NCI-H510A (cell line): Measurements from ENCODE around the gene GTF2IRD1.
A peak's percentile ranks its signal among the peaks of the same experiment; 100 is the strongest.
"Not testable (repeated sequence)": the region's sequence is repeated elsewhere in the genome, so short reads cannot be mapped to it uniquely, and the experiment has no call there.

Experiments
- DNase-seq: peaks from one replicate; lab custom pipeline; 2025; lab: John Stamatoyannopoulos, UW

GTF2IRD1 gene

DNA sequence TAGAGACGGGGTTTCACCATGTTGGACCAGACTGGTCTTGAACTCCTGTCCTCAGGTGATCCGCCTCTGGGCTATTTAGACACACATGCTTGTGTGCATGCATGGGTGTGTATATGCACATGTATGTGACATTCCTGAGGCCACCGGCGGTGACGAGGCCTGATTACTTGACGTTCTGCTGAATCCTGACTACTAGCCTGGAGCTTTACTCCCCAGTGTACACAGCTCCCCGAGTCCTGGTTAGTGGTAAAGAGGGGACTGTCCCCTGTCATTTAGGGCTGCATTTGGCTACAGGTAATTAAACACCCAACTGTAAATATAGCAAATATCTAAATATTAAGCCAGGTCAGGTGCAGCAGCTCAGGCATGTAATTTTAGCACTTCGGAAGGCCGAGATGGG, 14.2 kb downstream of the GTF2IRD1 start:
- no peak for DNase-seq

DNA sequence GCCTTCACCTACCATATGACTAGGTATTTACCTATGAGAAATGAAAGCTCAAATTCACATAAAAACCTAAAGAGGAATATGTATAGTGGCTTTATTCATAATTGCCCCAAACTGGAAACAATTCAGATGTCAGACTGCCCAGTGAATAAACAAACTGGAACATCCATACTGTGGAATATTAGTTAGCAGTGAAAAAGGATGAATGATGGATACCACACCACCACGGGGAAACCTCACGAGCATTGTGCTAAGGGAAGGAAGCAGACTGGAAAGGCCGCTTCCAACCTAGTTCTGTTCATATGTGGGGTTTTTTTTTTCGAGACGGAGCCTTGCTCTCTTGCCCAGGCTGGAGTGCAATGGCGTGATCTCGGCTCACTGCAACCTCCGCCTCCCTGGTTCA, 16.8 kb downstream of the GTF2IRD1 start:
- DNase-seq: no peak

DNA sequence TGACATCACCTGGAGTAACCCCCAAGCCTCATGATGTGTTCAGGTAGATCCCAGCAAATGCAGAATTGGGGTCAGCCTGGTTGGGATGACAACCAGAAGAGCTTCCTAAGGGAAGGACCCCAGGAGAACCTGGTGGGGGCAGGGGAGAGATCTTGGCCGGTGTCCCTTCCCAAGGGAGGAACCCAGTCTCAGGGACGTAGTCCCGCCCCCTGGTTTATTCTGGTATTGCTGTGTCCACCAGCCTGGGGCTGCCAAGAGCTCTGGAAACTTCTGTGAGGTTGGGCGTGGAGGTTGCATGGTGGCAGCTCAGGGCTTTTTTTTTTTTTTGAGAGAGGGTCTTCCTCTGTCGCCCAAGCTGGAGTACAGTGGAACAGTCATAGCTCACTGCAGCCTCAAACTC, 19.4 kb downstream of the GTF2IRD1 start:
- no peak for DNase-seq

DNA sequence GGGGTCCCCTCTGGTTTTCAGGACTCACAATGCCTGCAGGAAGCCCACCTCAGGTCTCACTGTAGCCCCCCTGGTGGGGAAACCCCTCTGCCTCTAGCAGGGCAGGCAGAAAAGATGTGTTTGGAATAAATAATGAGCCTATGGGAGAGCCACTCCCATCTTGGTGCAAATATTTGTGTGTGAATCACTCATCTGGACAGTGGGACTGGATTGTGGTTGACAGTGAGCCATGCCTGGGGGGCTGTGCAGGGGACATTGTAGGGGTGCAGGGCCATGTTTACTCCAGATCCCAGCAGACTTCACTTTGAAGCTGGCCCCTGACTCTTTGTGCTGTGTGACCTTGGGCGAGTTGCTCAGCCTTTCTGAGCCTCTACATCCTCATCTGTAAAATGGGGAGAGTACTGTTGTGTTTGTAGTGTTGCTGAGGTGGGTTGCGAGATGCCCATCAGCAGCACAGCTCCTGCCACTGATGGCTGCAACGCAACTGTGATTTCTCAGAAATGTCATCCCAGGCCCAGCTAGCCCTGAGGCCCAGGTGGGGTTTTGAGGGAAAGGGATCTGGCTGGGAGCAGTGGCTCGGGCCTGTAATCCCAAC, 20.7 kb downstream of the GTF2IRD1 start:
- DNase-seq: no peak

DNA sequence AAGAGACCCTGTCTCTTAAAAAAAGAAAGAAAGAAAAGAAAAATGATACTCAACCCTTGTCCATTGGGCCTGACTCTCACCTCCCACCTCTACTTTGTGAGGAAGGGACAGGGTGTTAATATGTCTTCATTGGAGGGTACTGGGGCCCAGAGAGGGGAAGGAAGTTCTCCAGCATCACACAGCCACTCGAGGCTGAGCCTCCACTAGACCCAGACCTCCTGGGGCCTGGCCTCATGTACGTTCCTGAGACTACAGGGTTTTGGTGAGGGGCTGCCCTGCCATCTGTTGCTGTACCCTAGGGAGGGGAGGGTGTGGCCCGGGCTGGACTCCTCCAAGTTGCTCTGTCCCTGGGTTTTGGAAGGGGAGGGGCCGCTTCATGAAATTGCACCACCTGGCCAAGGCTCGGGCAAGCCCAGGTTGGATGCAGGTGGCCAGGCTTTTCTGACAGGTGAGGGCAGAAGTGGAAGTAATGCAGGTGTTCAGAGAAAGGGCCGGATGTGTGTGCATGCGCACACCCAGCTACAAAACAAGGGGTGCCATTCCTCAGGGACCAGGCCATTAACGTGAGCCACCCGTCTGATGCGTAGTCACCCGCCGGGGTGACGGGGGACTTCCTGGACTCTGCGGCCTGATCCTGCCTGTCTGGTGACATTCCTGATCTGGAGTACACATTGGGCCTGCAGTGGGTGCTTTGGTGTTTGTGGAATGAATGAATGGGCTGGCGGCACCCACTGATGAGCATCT, 21.7 kb downstream of the GTF2IRD1 start:
- peak; percentile 88 for DNase-seq

DNA sequence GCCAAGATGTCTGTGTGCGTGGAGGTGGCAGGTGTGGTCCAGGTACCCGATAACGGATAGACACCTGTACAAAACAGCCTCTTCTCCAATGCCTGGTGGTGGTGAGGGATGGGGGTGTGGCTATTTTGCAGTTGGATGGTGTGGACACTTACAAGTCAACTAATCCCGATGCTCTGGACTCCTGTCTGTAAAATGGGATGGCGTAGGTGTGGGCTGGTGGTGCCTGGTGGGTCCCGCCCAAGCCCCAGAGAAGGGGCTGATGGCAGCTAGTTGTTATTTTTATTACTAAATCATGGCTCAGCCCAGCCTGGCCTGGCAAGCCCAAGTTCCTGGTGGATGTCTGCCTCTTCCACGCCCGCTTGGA, 22.3 kb downstream of the GTF2IRD1 start:
- no peak for DNase-seq

DNA sequence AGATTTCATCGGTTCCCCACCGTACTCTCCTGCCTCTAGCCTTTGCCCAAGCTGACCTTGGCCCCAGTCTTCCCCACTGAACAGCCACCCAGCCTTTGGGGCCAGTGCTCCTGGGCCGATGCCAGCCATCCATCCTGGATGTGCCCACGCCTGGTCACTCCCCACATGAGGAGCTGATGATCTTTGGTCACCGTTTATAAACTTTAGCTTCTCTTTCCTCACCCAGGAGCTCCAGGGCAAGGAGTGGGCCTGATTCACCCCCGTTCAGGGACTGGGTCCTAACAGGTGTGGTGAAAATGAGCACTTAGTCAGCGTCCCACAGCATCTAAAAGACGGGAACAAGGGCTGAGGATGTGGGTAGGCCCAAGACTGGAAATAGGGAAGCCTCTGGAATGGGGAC, 22.9 kb downstream of the GTF2IRD1 start:
- no peak for DNase-seq

DNA sequence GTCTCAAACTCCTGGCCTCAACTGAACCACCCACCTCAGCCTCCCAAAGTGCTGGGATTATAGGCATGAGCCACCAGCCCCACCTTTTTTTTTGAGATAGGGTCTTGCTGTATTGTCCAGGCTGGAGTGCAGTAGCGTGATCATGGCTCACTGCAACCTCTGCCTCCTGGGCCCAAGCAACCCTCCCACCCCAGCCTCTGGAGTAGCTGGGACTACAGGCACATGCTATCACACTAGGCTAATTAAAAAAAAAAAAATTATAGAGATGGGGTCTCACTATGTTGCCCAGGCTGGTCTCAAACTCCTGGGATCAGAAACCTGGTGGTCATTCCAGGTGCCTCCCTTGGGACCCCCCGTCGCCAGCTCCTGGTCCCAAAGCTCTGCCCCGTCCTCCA, 25.0 kb downstream of the GTF2IRD1 start:
- DNase-seq: no peak

DNA sequence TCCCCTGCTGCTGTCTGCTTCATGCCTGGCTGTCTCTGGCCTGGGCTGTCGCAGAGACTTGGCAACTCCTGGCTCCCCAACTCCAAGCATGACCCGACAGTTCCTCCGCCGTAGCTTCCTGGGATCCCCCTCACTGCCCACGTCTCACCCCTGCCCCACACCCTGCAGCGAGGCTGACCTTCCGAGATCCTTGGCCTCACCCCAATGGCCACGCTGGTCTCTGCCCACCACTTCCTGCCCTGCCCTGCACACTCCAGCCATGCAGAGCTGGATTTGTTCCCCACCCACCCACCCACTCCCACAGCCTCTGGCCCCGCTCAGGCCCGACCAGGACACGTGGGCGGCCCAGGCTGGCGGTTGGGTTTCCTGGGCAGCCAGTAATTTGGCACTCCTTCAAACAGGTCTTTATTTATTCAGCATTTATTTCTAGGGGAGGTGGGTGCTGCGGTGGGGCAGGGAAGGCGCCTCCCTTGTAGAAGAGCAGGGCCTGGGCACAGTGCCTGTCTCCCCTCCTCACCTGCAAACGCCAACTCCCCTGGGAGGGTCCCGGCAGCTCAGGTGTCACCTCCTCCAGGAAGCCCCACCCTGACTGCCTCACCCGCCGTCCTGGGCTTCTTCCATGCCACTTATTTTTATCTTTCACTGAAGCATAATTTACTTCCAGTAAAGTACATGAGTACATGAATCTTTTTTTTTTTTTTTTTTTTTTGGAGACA, 25.5 kb downstream of the GTF2IRD1 start:
- no peak for DNase-seq

DNA sequence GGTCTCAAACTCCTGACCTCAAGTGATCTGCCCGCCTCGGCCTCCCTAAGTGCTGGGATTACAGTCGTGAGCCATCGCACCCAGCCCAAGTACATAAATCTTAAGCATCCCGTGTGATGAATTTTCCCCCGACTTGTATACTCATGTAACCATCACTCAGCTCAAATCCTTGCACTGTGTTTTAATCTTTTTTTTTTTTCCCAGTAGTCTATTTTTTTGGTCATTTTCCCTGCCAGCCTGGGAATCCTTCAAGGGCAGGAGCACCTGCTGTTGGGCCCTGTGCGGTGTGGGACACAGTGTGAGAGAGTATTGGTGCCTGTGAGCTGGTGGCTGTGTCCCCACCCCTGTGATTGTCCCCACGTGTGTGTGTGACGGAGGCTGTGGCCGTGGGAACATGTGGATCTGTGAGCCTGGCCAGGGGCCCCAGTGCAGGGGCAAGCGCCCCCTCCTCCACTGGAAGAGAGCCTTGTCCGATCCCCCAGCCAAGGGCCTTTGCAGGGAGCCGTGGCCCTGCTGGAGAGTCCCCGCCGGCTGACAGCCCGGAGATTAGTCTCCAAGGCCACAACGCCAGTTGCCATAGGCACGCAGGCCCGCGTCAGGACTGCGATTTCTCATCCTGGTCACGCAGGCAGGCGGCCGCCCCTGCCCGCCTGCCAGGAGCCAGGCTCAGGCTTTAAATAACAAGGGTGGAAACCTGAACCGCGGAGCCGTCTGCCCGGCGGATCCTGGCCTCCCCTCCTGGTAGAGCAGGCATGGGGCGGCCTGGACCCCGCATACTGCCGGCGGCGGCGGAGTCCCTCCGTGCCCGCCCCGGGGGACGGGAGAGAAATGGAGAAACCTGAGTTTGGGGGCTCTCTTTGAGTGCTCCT, 26.5 kb downstream of the GTF2IRD1 start:
- peak; percentile 59 for DNase-seq

DNA sequence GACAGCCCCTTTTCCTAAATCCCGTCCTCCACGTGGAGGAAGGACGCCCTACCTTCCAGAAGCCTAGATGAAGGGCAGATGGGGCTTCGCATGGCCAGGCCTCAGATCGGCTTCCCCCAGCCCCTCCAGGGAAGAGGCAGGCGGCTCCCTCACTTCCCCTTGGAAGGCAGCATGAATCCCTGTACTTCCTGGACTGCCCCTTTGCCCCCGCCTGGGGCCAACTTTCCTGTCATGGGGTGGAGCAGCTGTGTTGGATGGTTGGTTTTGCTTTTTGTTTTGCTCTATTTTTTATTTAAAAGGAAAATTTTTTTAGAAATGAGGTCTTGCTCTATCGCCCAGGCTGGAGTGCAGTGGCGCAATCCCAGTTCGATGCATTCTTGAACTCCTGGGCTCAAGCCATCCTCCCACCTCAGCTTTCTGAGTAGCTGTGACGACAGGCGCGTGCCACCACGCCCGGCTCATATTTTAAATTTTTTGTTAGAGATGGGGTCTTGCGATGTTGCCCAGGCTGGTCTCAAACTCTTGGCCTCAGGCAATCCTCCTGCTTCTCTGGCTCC, 27.2 kb downstream of the GTF2IRD1 start:
- DNase-seq: no peak

DNA sequence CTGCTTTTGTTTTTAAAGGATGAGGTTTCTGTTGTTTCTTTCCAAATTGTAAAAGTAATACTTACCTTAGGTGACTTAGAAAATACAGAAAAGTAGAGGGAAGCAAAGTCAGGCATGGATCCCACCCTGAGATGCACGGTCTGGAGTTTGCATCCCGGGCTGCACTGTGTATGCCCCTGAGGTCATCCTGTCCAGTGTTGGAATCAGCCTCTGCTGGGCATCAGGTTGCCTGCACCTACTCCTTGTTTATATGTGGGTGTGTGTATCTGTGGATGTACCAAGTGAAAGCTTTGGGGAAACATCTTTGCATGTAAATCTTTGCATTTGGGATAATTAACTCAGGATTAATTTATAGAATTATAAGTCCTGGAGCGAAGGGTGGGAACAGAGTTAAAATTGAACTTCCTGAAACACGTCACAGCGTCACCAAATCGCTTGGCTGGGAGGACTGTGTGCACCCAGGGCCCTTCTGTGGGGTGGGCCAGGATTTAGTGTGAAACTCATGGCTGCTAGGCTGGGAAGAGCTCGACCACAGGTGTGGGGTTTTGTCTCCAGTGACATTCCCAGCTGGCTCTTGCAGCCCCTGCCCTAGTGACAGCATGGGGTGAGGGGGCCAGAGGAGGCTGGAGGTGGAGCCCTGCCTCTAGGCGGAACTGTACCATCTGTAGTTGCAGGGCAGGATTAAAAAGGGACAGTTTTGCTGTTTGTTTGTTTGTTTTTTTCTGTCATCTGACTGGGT, 27.9 kb downstream of the GTF2IRD1 start:
- DNase-seq: no peak

DNA sequence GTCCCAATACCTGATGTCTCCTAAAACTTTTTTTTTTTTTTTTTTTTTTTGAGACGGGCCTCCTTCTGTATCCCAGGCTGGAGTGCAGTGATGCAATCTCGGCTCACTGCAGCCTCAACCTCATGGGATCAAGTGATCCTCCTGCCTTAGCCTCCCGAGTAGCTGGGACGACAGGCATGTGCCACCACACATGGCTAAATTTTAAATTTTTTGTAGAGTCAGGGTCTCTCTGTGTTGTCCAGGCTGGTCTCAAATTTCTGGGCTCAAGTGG, 28.4 kb downstream of the GTF2IRD1 start:
- DNase-seq: no peak

DNA sequence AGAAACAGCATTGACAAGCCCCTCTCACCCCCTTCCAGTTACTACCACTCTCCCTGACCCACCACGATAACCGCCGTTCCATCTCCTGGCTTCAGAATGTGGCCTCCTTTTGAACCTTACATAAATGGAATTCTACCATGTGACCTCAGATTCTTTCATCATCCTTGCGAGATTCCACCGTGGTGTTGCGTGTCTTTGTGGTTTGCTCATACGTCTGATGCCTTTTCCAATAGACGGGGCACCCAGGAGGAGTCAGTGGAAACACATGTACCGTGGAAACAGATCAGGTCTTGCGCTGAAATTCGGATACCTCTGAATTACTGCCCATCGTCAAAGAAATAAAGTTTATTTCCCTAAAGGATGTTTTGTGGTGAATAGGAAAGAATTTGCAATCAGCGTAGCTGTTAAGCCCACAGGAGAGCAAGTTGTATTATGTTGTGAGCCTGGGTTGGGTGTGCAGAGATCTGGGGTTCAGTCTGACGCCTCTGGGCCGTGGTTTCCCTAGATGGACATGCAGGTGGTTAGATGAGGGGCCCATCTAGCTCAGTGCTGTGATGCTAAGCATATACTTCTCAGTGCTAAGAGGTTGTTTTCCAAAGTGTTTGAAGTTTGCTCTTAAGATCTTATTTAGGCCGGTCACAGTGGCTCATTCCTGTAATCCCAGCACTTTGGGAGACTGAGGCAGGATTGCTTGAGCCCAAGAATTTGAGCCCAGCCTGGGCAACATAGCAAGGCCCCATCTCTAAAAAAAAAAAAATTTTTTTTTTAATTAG, 29.1 kb downstream of the GTF2IRD1 start:
- DNase-seq: no peak

DNA sequence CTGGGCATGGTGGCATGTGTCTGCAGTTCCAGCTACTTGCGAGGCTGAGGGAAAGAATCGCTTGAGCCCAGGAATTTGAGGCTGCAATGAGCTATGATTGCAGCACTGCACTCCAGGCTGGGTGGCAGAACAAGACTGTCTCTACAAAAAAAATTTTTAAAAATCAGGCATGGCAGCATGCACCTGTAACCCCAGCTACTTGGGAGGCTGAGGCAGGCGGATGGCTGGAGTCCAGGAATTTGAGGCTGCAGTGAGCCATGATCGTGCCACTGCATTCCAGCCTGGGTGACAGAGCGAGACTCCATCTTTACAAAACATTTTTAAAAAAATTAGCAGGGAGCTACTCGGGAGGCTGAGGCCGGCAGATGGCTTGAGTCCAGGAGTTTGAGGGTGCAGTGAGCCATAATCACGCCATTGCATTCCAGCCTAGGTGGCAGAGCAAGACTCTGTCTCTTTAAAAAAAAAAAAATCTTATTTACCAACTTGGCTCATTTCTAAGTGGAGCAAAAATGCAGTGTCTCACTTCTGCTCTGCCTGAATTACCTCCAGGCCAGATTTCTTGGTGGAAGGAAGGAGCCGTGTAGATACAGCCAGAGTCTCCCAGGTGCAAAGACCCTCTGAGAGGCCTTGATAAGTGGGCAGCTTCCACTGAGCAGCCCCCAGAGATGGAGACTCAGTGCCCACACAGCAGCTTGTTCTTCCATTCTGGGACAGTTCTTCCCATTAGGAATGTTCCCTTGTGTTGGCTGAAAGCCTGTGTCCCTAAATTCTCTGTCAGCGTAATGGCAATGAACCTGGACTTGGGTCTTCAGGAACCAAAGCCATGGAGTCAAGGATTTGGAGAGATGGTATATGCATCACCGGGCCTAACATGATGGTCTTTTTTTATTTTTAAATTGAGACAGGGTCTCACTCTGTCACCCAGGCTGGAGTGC, 30.0 kb downstream of the GTF2IRD1 start:
- no peak for DNase-seq

DNA sequence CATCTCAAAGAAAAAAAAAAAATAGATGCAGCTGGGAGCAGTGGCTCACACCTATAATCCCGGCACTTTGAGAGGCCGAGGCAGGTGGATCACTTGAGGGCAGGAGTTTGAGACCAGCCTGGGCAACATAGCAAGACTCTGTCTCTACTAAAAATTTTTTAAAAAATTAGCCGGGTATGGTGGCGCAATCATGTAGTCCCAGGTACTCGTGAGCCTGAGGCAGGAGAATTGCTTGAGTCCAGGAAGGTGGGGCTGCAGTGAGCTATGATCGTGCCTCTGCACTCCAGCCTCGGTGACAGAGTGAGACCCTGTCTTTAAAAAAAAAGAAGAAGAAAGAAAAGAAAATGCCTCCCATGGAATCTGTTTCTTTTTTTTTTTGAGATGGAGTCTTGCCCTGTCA, 31.9 kb downstream of the GTF2IRD1 start:
- DNase-seq: no peak

DNA sequence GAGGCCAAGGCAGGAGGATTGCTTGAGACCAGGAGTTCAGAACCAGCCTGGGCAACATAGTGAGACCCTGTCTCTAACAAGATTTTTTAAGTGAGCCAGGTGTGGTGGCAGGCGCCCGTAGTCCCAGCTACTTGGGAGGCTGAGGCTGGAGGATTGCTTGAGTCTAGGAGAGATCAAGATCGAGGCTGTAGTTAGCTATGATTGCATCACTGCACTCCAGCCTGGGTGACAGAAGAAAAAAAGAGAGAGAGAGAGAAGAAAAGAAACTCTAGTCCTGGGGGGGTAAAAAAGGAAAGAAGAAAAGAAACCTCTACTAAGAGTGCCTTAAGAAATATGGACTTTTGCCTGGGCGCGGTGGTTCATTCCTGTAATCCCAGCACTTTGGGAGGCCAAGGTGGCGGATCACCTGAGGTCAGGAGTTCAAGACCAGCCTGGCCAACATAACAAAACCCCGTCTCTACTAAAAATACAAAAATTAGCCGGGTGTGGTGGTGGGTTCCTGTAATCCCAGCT, 34.9 kb downstream of the GTF2IRD1 start:
- not testable (repeated sequence) for DNase-seq

DNA sequence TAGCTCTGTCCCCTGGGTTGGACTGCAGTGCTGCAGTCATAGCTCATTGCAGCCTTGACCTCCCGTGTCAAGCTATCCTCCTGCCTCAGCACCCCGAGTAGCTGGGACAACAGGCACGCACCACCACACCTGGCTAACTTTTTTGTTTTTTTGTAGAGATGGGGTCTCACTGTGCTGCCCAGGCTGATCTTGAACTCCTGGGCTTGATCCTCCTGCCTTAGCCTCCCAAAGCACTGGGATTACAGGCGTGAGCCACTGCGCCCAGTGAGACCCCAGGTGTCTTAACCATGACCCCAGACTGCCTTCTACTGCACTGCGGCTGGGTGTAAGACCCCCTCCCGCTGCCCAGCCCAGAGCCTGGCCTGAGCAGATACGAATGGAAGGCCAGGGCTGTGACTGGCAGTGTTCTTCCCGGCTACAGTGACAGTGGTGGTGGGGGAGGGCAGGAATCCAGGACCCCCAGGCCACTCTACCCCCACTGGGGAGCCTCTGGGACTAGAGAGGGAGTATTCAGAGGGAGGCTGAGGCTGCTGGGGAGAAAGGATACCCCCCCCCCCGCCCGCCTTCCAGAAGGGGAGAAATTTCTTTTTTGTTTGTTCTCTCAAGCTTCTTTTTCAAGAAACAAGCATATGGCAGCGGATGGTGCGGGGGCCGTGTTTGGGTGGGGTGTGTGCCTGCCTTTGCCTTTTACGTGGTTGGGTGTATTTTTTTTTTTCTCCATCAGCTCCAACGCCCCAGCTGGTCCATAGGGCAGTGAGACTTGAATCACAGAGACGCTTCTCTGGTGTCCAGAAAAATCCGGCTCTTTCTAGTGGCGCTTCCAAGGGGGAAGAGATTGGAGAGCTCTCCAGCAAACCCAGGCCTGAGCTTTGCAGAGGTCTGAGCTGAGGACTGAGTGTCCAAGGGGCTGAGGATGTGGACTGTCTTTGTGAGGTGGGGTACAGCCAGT, 36.6 kb downstream of the GTF2IRD1 start:
- no peak for DNase-seq
